Neutrophil (primary cell): ENCODE data around the gene PRXL2B.
"Not testable (repeated sequence)": the region's sequence is repeated elsewhere in the genome, so short reads cannot be mapped to it uniquely, and the experiment has no call there.

Experiments used
- H3K27ac ChIP-seq: fragments of 200-600 bp; sonication (generic); 2 replicates; pipeline ENCODE4 v1.5.1; 2016; ENCODE audit warnings: mild to moderate bottlenecking, moderate library complexity
- H3K27me3 ChIP-seq: fragments of 200-600 bp; sonication (generic); 2 replicates; pipeline ENCODE4 v1.6.0; 2016; ENCODE audit warnings: mild to moderate bottlenecking
- H3K36me3 ChIP-seq: fragments of 200-600 bp; sonication (generic); 2 replicates; pipeline ENCODE4 v1.5.1; 2017
- H3K4me1 ChIP-seq, 2 experiments: fragments of 200-600 bp in 1 of 2; sonication (generic) in 1 of 2; 1 replicate in 1 of 2; 2 replicates in 1 of 2; pipeline versions ENCODE4 v1.5.1 to v1.6.1; 2013 to 2016; ENCODE audit warnings: low read depth in 1 of 2, low read length in 1 of 2, mild to moderate bottlenecking in 1 of 2, moderate library complexity in 1 of 2; ENCODE audit not compliant: control insufficient read depth in 1 of 2, insufficient read depth in 1 of 2
- H3K4me3 ChIP-seq, 2 experiments: fragments of 200-600 bp in 1 of 2; sonication (generic) in 1 of 2; 1 replicate in 1 of 2; 2 replicates in 1 of 2; pipeline ENCODE4 v1.5.1; 2013 to 2016; ENCODE audit warnings: low read depth in 1 of 2, low read length in 1 of 2, mild to moderate bottlenecking in 1 of 2, moderate library complexity in 1 of 2
- H3K9me3 ChIP-seq: fragments of 200-600 bp; sonication (generic); 2 replicates; pipeline ENCODE4 v1.5.1; 2016
- TF ChIP-seq, protein P1 (sequence below): fragments of 200-600 bp; sonication (generic); IDR thresholded peaks from 2 replicates; pipeline ENCODE4 v1.5.1; 2016; ENCODE audit warnings: antibody characterized with exemption

Gene PRXL2B

DNA sequence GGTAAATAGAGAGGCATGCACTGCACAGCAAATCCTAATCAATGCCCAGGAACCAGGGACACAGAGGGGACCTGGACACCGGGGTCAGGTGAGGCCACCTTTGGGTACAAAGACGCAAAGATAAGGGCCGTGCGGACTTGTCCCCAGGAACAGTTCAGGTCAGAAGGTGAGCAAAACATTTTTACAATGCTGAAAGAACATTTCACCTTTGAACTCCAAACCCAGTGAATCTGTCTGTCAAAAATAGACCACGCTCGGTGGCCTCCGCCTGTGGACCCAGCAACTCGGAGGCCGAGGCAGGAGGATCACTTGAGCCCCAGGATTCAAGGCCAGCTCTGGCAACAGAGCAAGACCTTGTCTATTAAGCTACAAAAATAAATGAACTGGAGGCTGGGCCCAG lies 15.2 kb upstream of the PRXL2B start:
- H3K4me1 ChIP-seq = peaks cover 9 to 10% of the 10 kb centered on the region in 2 experiments
- H3K27me3 ChIP-seq = no peaks in the 10 kb centered on the region
- no peaks in the 10 kb centered on the region for H3K9me3 ChIP-seq
- no peaks in the 10 kb centered on the region for H3K36me3 ChIP-seq
- H3K4me3 ChIP-seq = no peak overlapping the region
- TF ChIP-seq, protein P1, sequence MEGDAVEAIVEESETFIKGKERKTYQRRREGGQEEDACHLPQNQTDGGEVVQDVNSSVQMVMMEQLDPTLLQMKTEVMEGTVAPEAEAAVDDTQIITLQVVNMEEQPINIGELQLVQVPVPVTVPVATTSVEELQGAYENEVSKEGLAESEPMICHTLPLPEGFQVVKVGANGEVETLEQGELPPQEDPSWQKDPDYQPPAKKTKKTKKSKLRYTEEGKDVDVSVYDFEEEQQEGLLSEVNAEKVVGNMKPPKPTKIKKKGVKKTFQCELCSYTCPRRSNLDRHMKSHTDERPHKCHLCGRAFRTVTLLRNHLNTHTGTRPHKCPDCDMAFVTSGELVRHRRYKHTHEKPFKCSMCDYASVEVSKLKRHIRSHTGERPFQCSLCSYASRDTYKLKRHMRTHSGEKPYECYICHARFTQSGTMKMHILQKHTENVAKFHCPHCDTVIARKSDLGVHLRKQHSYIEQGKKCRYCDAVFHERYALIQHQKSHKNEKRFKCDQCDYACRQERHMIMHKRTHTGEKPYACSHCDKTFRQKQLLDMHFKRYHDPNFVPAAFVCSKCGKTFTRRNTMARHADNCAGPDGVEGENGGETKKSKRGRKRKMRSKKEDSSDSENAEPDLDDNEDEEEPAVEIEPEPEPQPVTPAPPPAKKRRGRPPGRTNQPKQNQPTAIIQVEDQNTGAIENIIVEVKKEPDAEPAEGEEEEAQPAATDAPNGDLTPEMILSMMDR = no peak
- H3K27ac ChIP-seq = no peak overlapping the region

DNA sequence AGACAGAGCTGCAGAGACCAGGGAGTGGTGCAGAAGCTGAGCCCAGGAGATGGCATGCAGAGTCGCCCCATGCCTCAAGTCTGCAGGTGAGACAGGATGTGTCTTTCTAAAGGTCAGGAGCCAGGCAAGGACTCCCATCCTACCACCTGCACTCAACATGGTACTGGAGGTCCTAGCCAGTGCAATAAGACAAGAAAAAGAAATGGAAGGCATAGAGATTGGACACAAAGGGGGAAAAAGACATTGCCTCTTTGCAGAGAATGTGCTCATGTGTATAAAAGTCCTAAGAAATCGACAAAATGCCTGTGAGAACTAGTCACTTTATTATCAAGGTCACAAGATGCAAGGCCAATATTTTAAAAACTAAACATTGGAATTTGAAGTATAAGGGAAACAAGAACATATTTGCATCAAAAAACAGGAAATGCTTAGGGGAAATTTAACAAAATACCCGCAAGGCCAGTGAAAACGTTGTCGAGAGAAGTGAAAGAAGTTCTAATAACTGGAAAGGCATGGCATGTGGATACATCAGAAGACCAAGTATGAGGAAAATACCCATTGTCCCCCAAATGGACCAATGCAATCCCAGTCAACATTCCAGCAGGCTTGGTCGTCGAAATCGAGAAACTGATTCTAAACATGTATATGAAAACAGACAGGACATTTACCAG lies 13.2 kb upstream of the PRXL2B start:
- TF ChIP-seq, protein P1 = no peak
- no peaks in the 10 kb centered on the region for H3K9me3 ChIP-seq
- no peak overlapping the region for H3K27ac ChIP-seq
- no peak overlapping the region for H3K4me3 ChIP-seq
- H3K36me3 ChIP-seq = no peaks in the 10 kb centered on the region
- H3K27me3 ChIP-seq = no peaks in the 10 kb centered on the region
- H3K4me1 ChIP-seq = peaks cover 29 to 31% of the 10 kb centered on the region in 2 experiments

GRCh38 chr1:2574350-2574749 lies 12.2 kb upstream of the PRXL2B start:
- TF ChIP-seq, protein P1 = no peak
- Histone ChIP-seq H3K36me3 (no peaks in the 10 kb centered on the region), H3K9me3 (no peaks in the 10 kb centered on the region), H3K27ac (no peak overlapping the region), H3K4me3 (no peak overlapping the region), H3K27me3 (no peaks in the 10 kb centered on the region), H3K4me1 (peaks cover 35 to 38% of the 10 kb centered on the region in 2 experiments)

DNA sequence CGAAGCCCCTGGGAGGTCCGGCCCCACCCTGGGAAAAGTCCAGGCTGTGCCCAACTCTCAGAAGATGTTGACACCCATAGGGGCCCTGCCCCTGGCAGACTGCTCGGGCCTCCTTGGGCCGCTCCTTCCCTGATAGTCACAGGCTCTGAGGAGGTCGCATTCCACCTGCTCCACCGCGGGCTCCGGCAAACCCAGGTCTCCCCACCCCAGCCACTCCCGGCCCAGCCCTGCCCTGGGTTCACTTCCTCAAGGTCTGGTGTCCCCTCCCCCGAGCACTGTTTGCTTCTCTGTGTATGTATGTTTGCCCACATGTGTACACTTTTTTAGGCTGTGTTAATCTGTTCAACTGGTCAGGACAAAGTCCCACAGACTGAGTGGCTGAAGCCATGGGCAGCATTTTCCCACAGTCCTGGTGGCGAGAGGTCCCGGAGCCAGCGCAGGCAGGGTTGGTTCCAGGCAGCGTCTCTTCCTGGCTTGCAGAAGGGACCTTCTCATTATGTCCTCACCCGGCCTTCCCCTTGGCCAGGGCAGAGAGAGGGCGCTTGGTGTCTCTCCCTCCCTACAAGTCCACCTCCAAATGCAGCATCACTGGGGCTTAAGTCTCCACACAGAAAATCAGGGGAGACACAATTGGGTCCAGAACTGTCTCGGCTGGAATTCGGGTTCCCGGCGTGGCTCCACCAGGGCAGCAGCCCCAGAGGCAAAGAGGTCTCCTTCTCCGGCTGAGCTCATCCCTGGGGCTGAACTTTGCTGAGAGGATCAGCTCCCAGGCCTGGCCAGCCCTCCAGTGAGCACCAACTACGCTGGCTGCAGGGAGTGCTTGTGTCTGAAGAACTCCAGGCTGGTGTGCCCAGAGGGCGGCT lies 10.5 kb upstream of the PRXL2B start:
- Histone ChIP-seq H3K36me3 (no peaks in the 10 kb centered on the region), H3K4me1 (peaks cover 35 to 38% of the 10 kb centered on the region in 2 experiments), H3K27me3 (peaks cover 6% of the 10 kb centered on the region), H3K27ac (peak overlapping the region; percentile 98), H3K4me3 (peak overlapping the region in 1 of 2 experiments; percentile 15), H3K9me3 (no peaks in the 10 kb centered on the region)
- TF ChIP-seq, protein P1 = no peak

DNA sequence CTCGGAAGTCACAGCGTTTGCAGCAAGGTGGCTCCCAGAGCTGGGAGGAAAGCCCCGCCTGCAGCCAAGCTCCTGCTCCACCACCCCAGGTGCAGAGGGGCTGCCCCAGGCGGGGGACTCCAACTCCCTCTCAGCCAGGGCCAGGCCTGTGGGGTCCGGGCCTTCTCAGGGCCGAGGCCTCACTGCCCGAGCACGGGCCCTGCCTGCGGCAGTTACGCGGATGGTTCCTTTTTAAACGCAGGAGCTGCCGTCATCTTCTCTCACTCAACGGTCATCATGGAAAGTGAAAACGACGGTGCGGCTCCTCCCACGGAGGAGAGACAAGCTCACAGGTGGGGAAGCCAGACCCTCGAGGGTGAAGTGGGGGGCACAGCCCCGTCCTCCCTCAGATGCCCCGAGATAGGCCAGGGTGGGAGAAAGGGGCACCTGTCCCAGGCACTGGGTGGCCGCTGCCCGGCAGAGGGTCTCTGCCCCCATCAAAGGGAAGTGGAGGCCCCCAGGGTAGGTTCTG lies 9.0 kb upstream of the PRXL2B start:
- H3K4me1 ChIP-seq = peaks cover 35 to 43% of the 10 kb centered on the region in 2 experiments
- not testable (repeated sequence) for H3K9me3 ChIP-seq, H3K36me3 ChIP-seq
- peaks cover 21% of the 10 kb centered on the region for H3K27me3 ChIP-seq
- H3K27ac ChIP-seq = peak overlapping the region; percentile 98
- H3K4me3 ChIP-seq = peak overlapping the region; percentile 56 to 58

DNA sequence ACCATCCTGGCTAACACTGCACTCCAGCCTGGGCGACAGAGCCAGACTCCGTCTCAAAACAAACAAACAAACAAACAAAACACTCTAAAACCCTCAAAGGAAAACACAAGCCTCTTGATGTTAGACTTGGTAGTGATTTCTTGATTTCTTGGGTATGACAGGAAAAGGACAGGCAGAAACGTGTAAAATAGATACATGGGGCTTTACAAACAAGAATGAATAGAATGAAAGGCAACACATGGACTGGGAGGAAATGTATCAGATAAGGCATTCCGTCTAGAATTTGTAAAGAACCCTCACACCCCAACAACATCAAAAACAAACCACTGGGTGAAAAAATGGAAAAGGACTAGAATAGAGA lies 7.8 kb upstream of the PRXL2B start:
- peaks cover 22% of the 10 kb centered on the region for H3K27me3 ChIP-seq
- H3K27ac ChIP-seq = peak overlapping the region; percentile 98
- TF ChIP-seq, protein P1 = peak; percentile 4
- peak overlapping the region; percentile 56 to 58 for H3K4me3 ChIP-seq
- no peaks in the 10 kb centered on the region for H3K9me3 ChIP-seq
- peaks cover 40 to 49% of the 10 kb centered on the region in 2 experiments for H3K4me1 ChIP-seq
- H3K36me3 ChIP-seq = no peaks in the 10 kb centered on the region
